ENCODE measurements around the gene CDC42EP5.
"Not testable (repeated sequence)": the region's sequence is repeated elsewhere in the genome, so short reads cannot be mapped to it uniquely, and the experiment has no call there.

The CDC42EP5 gene

GRCh38 chr19:54473071-54473891 is at the start of gene CDC42EP5:
Gene CDC42EP5 (minus strand): TSS chr19:54473296. CDS start chr19:54465547, 7,749 bp downstream.
- peak; percentile 21 for FAIRE-seq

DNA sequence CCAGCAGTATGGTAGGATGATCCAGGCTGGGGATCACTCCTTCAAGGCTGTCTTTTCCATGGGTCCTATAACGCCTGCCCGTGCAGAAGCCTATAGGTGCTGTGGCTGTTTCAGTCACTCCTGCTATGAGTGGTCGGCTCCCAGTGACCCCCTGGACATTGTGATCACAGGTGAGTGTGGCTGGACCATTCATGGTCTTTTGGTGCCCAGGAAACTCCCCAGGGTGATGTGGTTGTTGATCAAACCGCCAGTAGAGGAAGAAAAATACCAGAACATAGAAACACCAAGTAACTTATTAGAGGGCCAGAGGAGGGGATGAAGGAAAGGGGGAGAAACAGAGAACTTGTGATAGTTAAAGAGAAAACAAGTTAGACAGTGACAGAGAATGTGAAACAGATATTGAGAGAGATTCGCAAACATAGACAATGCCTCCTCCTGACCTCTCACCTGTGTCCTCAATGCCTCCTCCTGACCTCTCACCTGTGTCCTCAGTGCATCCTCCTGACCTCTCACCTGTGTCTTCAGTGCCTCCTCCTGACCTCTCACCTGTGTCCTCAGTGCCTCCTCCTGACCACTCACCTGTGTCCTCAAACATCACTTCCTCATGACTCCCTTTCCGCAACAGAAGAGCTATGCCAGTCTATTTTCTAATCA is 48.9 kb upstream of the CDC42EP5 start:
- no peak for FAIRE-seq

DNA sequence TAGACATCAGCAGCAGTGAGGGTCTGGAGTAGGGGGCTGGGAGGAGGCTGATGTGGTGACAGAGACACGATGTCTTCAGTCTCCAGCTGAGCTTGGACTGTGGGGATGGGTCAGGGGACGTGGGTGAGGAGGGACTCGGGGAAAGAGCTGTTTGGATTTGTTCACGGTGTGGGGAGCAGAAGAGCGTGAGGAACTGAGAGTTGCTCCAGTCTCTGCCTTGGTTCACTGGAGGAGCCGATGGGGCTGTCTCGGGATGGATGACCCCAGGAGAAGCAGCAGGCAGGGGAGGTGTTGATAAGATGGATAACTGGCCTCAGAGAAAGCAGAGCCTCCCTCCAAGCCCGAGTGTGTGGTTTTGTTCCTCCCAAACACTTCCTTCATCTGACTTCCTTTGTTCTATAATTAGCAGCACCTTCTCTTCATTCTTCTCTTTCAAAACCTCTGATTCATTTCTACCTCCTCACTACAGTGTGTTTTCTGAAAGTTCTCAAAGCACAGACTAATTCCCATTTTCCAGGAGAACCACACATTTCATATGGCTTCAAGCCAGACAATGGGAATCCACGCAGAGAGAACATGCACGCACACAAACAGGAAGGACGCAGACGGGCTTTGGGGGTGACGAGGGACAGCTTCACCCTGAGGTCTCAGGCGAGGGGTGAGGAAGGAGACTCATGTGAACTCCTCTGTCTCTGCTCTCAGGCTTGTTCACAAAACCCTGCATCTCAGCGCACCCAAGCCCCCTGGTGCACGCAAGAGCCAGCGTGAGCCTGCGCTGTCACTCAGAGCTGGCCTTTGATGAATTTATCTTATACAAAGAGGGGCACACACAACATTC is 48.1 kb upstream of the CDC42EP5 start:
- no peak for FAIRE-seq

GRCh38 chr19:54518844-54519243 is 45.7 kb upstream of the CDC42EP5 start:
- FAIRE-seq, result no peak

GRCh38 chr19:54517483-54517882 is 44.4 kb upstream of the CDC42EP5 start:
- FAIRE-seq, result no peak

DNA sequence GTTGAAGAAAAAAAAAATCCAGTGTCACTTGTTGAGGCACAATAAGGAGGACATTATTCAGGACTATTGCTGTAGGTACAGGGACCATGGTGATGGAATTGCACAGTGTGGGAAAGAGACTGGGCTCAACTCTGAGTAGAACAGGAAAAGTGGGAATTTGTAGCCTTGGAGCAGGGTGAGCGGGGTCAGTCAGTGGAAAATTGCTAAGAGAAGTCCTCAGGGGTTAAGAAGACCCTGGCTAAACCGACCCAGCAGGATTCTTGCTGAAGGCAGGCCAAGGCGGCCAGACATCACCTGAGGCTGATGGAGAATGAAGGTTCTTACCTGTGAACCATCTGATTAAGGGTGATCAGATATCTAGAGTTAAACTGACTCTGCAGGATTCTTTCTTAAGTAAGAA is 42.1 kb upstream of the CDC42EP5 start:
- no peak for FAIRE-seq

- FAIRE-seq, result not testable (repeated sequence)
These were observed 36.3 kb upstream of the CDC42EP5 start for GRCh38 chr19:54509200-54509940.

- not testable (repeated sequence) for FAIRE-seq
These were observed 35.4 kb upstream of the CDC42EP5 start for GRCh38 chr19:54508487-54508886.

DNA sequence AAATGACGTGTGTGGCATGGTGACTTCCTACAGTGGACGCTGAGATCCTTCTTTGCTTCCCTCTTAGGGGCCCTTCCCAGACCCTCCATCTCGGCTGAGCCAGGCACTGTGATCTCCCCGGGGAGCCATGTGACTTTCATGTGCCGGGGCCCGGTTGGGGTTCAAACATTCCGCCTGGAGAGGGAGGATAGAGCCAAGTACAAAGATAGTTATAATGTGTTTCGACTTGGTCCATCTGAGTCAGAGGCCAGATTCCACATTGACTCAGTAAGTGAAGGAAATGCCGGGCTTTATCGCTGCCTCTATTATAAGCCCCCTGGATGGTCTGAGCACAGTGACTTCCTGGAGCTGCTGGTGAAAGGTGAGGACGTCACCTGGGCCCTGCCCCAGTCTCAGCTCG is 34.7 kb upstream of the CDC42EP5 start:
- FAIRE-seq, result no peak

GRCh38 chr19:54507038-54507717 is 34.1 kb upstream of the CDC42EP5 start:
- FAIRE-seq, result not testable (repeated sequence)

- no peak for FAIRE-seq
These were observed 33.0 kb upstream of the CDC42EP5 start for GRCh38 chr19:54506079-54506478.

DNA sequence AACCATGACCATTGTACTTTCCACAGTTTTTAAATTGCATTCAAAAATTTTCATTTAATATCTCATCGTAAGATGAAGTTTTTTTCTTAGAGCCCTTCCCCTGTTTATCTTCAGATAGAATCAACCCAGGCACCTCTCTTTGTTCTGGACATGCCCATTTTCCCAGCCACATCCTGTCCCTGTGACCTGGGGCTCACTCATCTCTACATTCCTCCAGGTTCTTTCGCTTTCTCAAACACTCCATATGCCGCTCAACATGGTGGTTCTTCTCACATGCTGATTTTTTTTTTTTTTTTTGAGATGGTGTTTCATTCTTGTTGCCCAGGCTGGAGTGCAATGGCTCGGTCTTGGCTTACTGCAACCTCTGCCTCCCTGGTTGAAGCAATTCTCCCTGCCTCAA is 32.4 kb upstream of the CDC42EP5 start:
- not testable (repeated sequence) for FAIRE-seq

GRCh38 chr19:54502518-54503048 is 29.5 kb upstream of the CDC42EP5 start, which contains the start of gene LAIR2:
Gene LAIR2 (plus strand): TSS chr19:54502831. CDS start chr19:54502919, 88 bp downstream.
- FAIRE-seq, result no peak

DNA sequence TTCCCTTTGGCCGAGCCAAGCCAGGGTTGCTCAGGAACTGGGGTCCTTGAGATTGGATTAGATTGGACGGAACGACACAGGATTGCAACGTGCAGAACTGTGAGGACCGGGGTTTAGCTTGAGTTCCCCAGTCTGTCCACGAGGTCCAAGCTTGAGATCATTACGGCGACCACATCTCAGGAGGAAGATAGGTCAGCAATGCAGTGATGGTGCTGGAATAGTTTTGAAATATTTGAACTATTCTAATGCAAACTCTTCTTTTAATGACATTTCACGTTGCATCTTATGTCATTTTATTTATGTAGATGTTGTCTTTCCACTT is 25.3 kb upstream of the CDC42EP5 start:
- not testable (repeated sequence) for FAIRE-seq

- FAIRE-seq, result not testable (repeated sequence)
These were observed 24.8 kb upstream of the CDC42EP5 start for GRCh38 chr19:54497747-54498450.

GRCh38 chr19:54495284-54495683 is 22.2 kb upstream of the CDC42EP5 start:
- not testable (repeated sequence) for FAIRE-seq

- no peak for FAIRE-seq
These were observed 21.0 kb upstream of the CDC42EP5 start for GRCh38 chr19:54493967-54494585.

- FAIRE-seq, result not testable (repeated sequence)
These were observed 20.0 kb upstream of the CDC42EP5 start for GRCh38 chr19:54493056-54493455.

DNA sequence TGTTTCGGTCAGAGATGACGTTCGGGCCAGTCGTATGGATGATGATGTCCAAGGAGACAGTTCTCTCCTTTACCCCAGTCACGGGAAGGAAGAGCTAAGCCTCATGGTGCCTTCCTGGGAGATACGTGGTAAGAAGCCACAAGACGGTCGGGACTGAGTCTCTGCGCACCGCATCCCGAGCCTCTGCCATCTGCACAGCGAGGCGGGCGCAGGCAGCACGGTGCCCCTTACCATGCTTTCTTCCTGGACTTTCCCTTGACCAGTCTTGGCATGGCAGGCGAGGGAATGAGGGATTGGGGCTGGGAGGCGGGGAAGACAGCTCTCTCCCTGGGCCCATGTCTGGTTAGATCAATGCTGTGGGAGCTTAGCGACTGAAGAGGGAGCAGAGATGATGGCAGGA is 19.5 kb upstream of the CDC42EP5 start:
- FAIRE-seq, result no peak

DNA sequence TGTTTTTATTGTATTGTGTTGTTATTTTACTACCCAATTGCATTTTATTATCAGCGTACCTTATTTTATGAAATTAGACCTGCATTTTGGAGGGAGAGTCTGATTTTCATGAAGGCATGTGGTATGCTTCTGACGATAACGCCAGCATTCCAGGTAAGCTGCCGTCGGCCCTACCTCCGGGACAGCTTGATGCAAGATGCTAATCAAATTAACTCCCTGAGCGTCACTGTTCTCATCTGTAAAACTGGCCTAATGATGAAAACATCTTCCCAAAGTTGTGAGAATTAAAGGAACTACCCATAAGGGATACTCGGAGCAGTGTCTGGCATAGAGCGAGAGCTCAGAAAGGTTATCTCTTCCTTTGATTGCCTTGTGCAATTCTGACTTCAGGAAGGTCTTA is 16.7 kb upstream of the CDC42EP5 start:
- no peak for FAIRE-seq

DNA sequence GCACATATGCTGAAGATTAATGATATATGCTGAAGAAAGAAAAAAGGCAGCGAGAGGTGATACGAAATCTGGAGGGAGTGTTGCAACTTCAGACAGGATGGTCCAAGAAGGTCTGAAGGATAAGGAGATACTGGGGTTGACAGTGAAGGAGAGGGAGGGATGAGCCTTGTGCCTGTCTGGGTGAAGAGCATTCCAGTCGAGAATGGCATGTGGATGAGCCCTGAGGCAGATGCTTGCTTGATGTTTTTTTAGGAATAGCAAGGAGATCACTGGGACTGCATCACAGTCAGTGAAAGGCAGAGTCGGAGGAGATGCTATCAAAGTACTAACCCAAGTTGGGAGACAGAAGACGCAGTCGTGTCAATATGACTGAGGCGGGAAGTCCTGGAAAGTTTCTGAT is 16.2 kb upstream of the CDC42EP5 start:
- FAIRE-seq, result no peak

Data from A204.1 (cell line).